Activated CD8-positive, alpha-beta memory T cell treated with anti-CD3 and anti-CD28 coated beads, Interleukin-2, amount 10 ng/mL, durations not matched to agents 7 days and 5 days (primary cell): ENCODE data around the gene PRUNE2. TPM values are rescaled to one million over a fixed set of nuclear protein-coding genes. Genes with fewer than 3 reads are reported as not detected.
"Not testable (repeated sequence)": the region's sequence is repeated elsewhere in the genome, so short reads cannot be mapped to it uniquely, and the experiment has no call there.

Experiments used
- ATAC-seq: fragments of 150-1000 bp; cut with Tn5 transposase; one replicate; pipeline ENCODE4 v1.10.0; 2021; ENCODE audit warnings: moderate library complexity
- CTCF ChIA-PET: fragments of 350-600 bp; sonication (Branson Sonifier 250); formaldehyde crosslinking; loops from one replicate; lab custom pipeline; 2021; ENCODE audit warnings: antibody characterized with exemption; lab: Charles Lee
- DNase-seq: peaks from one replicate; pipeline ENCODE4 v3.0.0-alpha.2; 2020
- H3K27ac Mint-ChIP-seq: one replicate; pipeline ENCODE4 v1.8.0; 2021; ENCODE audit warnings: mild to moderate bottlenecking, mixed read lengths
- H3K27me3 Mint-ChIP-seq: one replicate; pipeline ENCODE4 v1.8.0; 2021; ENCODE audit warnings: mixed read lengths
- H3K36me3 Mint-ChIP-seq: one replicate; pipeline ENCODE4 v1.8.0; 2021; ENCODE audit warnings: mild to moderate bottlenecking, mixed read lengths
- H3K4me1 Mint-ChIP-seq: one replicate; pipeline ENCODE4 v1.8.0; 2021; ENCODE audit warnings: mixed read lengths
- H3K4me3 Mint-ChIP-seq: one replicate; pipeline ENCODE4 v1.8.0; 2021; ENCODE audit warnings: mild to moderate bottlenecking, moderate library complexity, mixed read lengths
- H3K9me3 Mint-ChIP-seq: one replicate; pipeline ENCODE4 v1.8.0; 2022; ENCODE audit warnings: low read depth, mixed read lengths
- total RNA-seq, 2 experiments: library from RNA; stranded (reverse); gene quantifications; one replicate each; pipeline ENCODE4 v1.2.3, GENCODE V29; 2021

The PRUNE2 gene
- total RNA-seq, 2 experiments from 2014 or later, result 0.40 to 1.3 TPM

GRCh38 chr9:76742890-76743289, 163.0 kb downstream of the PRUNE2 start:
- ATAC-seq, H3K27me3 Mint-ChIP-seq, DNase-seq, H3K27ac Mint-ChIP-seq, H3K4me3 Mint-ChIP-seq, H3K4me1 Mint-ChIP-seq, H3K9me3 Mint-ChIP-seq, H3K36me3 Mint-ChIP-seq, CTCF ChIA-PET: not testable (repeated sequence)

GRCh38 chr9:76741524-76741923, 164.4 kb downstream of the PRUNE2 start:
- H3K27ac Mint-ChIP-seq, result no peak overlapping the region
- peaks cover 6% of the 10 kb centered on the region for H3K9me3 Mint-ChIP-seq
- H3K27me3 Mint-ChIP-seq, result peaks cover 21% of the 10 kb centered on the region
- H3K36me3 Mint-ChIP-seq, result peaks cover 1% of the 10 kb centered on the region
- ATAC-seq, result no peak
- no peaks in the 10 kb centered on the region for H3K4me1 Mint-ChIP-seq
- no peak for DNase-seq
- H3K4me3 Mint-ChIP-seq, result no peak overlapping the region
- CTCF ChIA-PET, result no interaction called here

GRCh38 chr9:76738402-76738801, 167.5 kb downstream of the PRUNE2 start:
- ATAC-seq (no peak), DNase-seq (no peak)
- CTCF ChIA-PET, result no interaction called here
- Mint-ChIP-seq H3K27me3 (peaks cover 36% of the 10 kb centered on the region), H3K4me3 (no peak overlapping the region), H3K4me1 (no peaks in the 10 kb centered on the region), H3K9me3 (peaks cover 6% of the 10 kb centered on the region), H3K36me3 (peaks cover 1% of the 10 kb centered on the region), H3K27ac (no peak overlapping the region)

GRCh38 chr9:76737154-76737902, 168.6 kb downstream of the PRUNE2 start:
- CTCF ChIA-PET, result no interaction called here
- no peak overlapping the region for H3K27ac Mint-ChIP-seq
- no peak overlapping the region for H3K4me3 Mint-ChIP-seq
- peaks cover 36% of the 10 kb centered on the region for H3K27me3 Mint-ChIP-seq
- H3K36me3 Mint-ChIP-seq, result peaks cover 1% of the 10 kb centered on the region
- ATAC-seq, result no peak
- H3K4me1 Mint-ChIP-seq, result no peaks in the 10 kb centered on the region
- peaks cover 1% of the 10 kb centered on the region for H3K9me3 Mint-ChIP-seq
- DNase-seq, result no peak

GRCh38 chr9:76734716-76735115, 171.2 kb downstream of the PRUNE2 start:
- no peaks in the 10 kb centered on the region for H3K9me3 Mint-ChIP-seq
- peaks cover 33% of the 10 kb centered on the region for H3K27me3 Mint-ChIP-seq
- CTCF ChIA-PET, result no interaction called here
- H3K27ac Mint-ChIP-seq, result no peak overlapping the region
- no peak for DNase-seq
- no peaks in the 10 kb centered on the region for H3K4me1 Mint-ChIP-seq
- H3K4me3 Mint-ChIP-seq, result no peak overlapping the region
- H3K36me3 Mint-ChIP-seq, result no peaks in the 10 kb centered on the region
- ATAC-seq, result no peak

- no peak for DNase-seq
- Mint-ChIP-seq H3K27me3 (peaks cover 35% of the 10 kb centered on the region), H3K4me1 (no peaks in the 10 kb centered on the region), H3K36me3 (no peaks in the 10 kb centered on the region), H3K4me3 (no peak overlapping the region), H3K27ac (no peak overlapping the region), H3K9me3 (no peaks in the 10 kb centered on the region)
- CTCF ChIA-PET, result no interaction called here
- no peak for ATAC-seq
These were observed 172.8 kb downstream of the PRUNE2 start for GRCh38 chr9:76733096-76733495.

- H3K27ac Mint-ChIP-seq, result no peak overlapping the region
- no peaks in the 10 kb centered on the region for H3K9me3 Mint-ChIP-seq
- DNase-seq, result no peak
- H3K4me3 Mint-ChIP-seq, result no peak overlapping the region
- peaks cover 30% of the 10 kb centered on the region for H3K27me3 Mint-ChIP-seq
- CTCF ChIA-PET, result no interaction called here
- no peaks in the 10 kb centered on the region for H3K36me3 Mint-ChIP-seq
- H3K4me1 Mint-ChIP-seq, result no peaks in the 10 kb centered on the region
- no peak for ATAC-seq
These were observed 173.5 kb downstream of the PRUNE2 start for GRCh38 chr9:76732341-76732958.

GRCh38 chr9:76730801-76731200, 175.1 kb downstream of the PRUNE2 start:
- no peak overlapping the region for H3K4me3 Mint-ChIP-seq
- DNase-seq (no peak), ATAC-seq (no peak)
- H3K27ac Mint-ChIP-seq, result no peak overlapping the region
- peaks cover 26% of the 10 kb centered on the region for H3K27me3 Mint-ChIP-seq
- H3K9me3 Mint-ChIP-seq, result no peaks in the 10 kb centered on the region
- no peaks in the 10 kb centered on the region for H3K36me3 Mint-ChIP-seq
- H3K4me1 Mint-ChIP-seq, result no peaks in the 10 kb centered on the region
- CTCF ChIA-PET, result no interaction called here

GRCh38 chr9:76729980-76730737, 175.8 kb downstream of the PRUNE2 start:
- no peaks in the 10 kb centered on the region for H3K9me3 Mint-ChIP-seq
- H3K27ac Mint-ChIP-seq, result no peak overlapping the region
- DNase-seq (no peak), ATAC-seq (no peak)
- no peak overlapping the region for H3K4me3 Mint-ChIP-seq
- H3K4me1 Mint-ChIP-seq, result no peaks in the 10 kb centered on the region
- CTCF ChIA-PET, result no interaction called here
- no peaks in the 10 kb centered on the region for H3K36me3 Mint-ChIP-seq
- peaks cover 31% of the 10 kb centered on the region for H3K27me3 Mint-ChIP-seq

- Mint-ChIP-seq H3K4me1 (no peaks in the 10 kb centered on the region), H3K36me3 (no peaks in the 10 kb centered on the region), H3K4me3 (no peak overlapping the region), H3K27ac (no peak overlapping the region), H3K27me3 (peaks cover 27% of the 10 kb centered on the region), H3K9me3 (no peaks in the 10 kb centered on the region)
- no peak for ATAC-seq
- CTCF ChIA-PET, result no interaction called here
- no peak for DNase-seq
These were observed 176.8 kb downstream of the PRUNE2 start for GRCh38 chr9:76729116-76729515.

- H3K36me3 Mint-ChIP-seq, result no peaks in the 10 kb centered on the region
- H3K27me3 Mint-ChIP-seq, result peaks cover 27% of the 10 kb centered on the region
- DNase-seq (no peak), ATAC-seq (no peak)
- no peak overlapping the region for H3K27ac Mint-ChIP-seq
- no peak overlapping the region for H3K4me3 Mint-ChIP-seq
- CTCF ChIA-PET, result no interaction called here
- H3K4me1 Mint-ChIP-seq, result no peaks in the 10 kb centered on the region
- no peaks in the 10 kb centered on the region for H3K9me3 Mint-ChIP-seq
These were observed 180.0 kb downstream of the PRUNE2 start for GRCh38 chr9:76725885-76726284.

- Mint-ChIP-seq H3K36me3 (no peaks in the 10 kb centered on the region), H3K4me1 (no peaks in the 10 kb centered on the region), H3K27me3 (peaks cover 30% of the 10 kb centered on the region), H3K27ac (no peak overlapping the region), H3K4me3 (no peak overlapping the region), H3K9me3 (no peaks in the 10 kb centered on the region)
- DNase-seq, result no peak
- CTCF ChIA-PET, result no interaction called here
- no peak for ATAC-seq
These were observed 180.8 kb downstream of the PRUNE2 start for GRCh38 chr9:76725011-76725546.

- no peak for ATAC-seq
- DNase-seq, result no peak
- Mint-ChIP-seq H3K36me3 (no peaks in the 10 kb centered on the region), H3K27ac (no peak overlapping the region), H3K9me3 (no peaks in the 10 kb centered on the region), H3K27me3 (peaks cover 32% of the 10 kb centered on the region), H3K4me3 (no peak overlapping the region), H3K4me1 (no peaks in the 10 kb centered on the region)
- CTCF ChIA-PET, result no interaction called here
These were observed 185.7 kb downstream of the PRUNE2 start for GRCh38 chr9:76720245-76720644.
